NCI-H2081 (cell line): ENCODE measurements around the gene RARB.
A peak's percentile ranks its signal among the peaks of the same experiment; 100 is the strongest.

Experiments
- DNase-seq, 2 experiments: peaks; one replicate each; lab custom pipeline; 2025; lab: John Stamatoyannopoulos, UW

RARB gene

DNA sequence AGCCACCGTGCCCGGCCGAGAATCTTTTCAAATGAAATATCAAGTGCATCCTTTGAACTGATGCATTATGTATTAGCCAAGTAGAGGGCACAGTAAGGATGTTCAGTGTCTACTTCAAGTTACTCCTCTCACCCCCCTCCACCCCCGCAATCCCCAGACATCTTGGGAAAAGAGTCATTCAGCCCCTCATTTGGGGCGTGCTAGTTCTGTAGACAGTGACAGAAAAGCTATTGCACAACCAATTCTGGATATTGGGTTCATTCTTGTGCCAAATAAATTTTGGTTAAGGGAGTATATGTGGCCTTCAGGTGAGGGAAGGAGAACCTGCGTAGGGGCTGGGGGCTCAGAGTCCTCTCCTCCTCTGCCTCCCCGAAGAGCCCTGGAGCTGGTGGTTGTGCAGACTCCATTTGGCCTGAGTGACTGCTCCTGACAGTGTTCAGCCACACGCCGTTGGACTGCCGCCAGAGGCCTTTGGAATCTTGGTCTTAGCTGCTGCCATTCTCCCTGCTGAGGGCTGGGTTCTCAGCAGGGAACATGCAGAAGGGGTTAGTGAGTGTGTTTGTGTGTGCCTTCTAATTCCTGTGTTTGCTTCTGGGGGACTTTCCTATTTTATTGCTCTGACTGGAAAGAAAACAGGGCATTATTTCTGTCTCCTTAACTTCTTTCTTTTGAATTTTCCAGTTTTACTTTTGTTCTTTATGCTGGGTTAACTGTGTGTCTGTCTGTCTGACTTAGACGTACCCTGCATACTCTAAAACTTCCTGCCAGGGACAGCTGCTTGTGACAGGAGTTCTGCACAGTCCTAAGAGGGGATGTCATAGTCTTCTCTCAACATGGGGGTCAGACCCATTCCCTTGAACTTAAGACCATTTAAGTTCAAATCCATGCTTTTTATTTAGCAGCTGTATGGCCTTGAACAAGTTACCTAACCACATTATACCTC, 21.0 kb downstream of the RARB start:
- peak; percentile 60 to 73 for DNase-seq

DNA sequence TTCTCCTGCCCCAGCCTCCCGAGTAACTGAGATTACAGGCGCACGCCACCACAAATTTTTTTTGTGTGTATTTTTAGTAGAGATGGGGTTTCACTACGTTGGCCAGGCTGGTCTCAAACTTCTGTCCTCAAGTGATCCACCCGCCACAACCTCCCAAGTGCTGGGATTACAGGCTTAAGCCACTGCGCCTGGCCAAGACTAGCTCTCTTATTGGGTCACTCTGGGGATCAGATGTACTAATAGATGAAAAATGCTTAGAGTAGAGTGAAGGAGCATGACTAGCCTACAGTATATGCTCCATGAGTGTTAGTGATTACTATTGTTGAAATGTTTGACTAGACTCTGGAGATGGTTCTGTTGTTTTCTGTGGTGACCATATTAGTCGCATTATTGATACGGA, 21.8 kb downstream of the RARB start:
- DNase-seq = no peak

DNA sequence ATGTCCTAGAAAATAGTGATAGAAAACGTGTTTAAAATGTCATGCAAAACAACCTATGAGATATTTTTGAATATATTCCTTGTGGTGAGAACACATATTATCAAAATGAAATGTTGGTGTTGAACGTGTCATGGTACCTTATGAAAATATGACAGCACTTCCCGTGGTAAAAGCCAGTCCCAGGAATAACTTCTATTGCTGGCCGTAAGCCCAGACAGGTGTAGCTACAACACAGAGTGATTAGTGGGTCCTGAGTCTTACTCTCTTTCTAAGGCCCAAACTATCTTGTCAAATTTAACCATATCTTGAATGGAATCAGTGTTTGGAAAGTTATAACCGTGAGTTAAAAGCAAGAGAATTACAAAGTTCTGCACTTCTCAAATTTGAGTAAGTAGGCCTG, 24.1 kb downstream of the RARB start:
- DNase-seq = no peak

DNA sequence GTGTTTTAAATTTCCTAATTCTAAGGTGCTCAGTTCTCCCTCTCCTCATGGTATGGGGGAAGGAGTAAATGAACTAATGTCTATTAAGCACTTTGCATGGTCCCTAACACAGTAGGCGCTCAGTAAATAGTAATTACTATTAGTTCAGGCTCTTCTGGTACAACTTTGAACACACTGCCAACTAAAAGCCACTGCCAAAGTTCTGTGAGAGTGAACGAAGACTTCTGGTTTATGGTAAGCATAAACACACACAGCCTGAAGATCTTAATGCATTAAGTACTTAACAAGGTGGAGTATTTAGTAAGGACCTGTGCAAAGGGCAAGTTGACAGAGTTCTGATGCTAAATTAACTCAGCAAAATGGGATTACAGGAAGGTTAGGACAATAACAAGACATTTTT, 24.7 kb downstream of the RARB start:
- DNase-seq = no peak

DNA sequence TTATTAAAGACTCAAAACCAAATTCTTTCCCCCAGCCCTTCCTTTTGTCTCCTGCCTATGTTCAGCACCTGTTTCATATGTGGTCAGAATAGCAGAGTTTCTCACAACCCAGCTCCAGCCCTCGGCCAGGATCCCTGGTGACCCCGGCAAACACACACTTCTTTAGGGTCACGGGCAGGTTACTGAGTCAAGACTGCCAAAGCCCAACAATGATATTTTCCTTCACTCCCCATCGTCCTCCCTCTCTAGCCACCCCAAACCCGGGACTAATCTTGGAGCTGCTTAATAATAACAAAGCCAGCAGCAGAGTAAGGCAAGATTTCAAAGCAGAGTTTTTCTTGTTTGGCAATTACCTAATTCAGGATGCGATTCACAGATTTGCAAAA, 25.5 kb downstream of the RARB start:
- DNase-seq = no peak

DNA sequence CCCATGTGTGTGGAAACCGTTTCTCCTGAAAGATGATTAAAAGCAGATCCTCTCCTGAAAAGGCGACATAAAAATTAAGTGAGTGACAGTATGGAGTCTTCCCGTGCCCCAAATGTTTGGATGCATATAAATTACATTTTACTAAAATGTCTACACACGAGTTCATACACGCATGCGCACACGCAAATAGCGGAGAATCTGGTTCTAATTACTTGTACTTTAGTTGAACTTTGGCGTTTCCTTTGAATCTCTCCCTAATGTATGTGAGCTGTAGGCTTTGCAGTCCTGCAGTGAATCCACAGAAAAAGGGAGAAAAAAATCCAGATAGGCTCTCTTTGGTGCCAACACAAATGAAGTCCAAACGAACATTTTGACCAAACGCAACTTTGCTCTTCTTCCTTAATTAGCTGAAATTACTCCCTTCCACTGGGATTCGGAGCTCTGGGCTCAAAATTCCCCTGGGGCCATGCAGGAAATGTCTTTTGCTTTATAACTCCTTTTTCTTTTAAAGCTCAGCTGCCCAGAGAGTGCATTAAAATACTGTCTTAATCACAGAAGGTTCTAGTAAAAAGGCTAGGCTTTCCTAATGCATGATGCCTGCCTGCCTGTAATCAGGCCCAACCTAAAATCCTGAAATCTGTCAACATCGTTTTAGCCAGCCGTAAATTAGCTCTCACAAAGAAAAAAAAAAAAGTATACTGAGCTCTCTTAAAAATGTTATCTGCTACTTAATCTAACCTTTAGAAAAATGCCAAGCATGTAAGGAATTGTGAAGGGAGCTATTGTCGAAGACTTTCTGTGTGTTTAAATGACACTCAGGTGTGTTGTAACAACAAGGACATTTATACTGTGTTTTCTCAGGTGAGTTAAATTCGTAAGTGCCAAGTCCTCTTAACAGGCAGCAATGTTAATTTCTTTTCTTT, 26.2 kb downstream of the RARB start:
- DNase-seq = no peak

DNA sequence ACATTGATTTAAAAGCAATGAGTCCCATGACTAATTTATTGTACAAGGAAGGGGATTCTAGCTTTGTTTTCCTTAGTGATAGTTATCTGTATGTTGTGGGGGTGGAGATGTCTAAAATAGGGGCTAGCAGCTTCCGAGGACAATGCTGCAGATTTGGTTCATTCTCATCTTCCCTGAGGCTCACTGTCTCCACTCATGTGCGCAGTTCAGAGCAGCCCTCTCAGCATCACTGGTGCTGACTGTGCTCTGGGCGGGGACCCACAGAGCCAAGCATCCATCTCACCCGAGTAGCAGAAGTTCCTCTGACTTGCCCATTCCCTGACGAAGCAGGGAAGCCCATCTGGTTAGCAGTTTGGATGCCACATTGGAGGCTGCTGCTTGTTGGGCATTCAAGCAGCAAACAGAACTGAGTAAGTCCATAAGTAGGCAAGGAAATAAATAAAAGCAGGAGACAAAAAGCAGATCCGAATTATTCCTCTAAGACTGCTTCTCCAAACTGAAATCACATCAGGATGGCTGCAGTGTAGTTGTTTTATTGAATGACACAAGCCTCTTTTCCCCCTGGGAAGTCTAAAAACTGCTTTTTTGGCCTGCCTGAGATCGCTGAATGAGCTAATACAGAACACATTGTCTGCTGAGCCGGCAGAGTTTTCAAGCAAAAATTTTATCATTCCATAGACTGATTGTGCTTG, 27.5 kb downstream of the RARB start:
- DNase-seq = no peak

DNA sequence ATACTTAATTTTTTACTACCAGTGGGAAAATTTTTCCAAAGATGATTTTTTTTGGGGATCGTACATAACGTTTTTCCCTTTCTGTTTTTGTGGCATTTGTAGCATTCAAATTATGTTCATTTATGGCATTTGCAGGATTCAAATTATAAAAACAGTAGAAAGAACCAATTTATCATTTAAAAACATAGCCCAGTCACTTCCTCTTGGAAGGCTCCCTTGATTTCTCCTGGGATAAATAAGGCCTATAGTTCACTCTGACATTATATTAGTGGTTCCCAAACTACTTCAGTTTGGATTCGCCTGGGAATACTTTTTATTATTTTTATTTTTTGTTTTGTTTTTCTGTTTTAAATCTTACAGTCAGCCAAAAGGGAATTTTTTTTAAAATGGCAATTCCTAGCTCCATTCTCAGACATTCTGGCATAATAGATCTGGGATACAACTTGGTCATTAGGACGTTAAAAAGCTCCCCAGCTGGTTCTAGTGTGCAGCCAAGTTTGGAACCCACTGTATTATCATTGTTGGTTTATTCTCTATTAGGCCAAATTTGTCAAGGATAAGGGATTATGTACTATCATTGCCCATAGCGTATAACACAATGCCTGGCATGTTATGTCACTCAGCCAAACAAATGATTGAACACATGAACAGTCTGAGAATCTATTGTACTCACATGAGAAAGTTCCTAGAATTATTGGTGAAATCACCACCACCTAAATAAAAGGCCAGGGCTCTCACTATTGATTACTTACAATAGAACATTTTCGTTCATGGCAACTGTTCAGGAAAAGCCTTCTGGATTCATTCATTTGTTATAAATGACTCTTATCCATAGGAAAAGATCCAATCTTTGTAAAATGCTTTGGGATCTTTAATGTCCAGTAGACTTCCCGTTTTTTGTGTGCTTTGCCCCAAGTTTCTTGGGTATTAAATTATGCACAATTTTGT, 28.9 kb downstream of the RARB start:
- DNase-seq = no peak

DNA sequence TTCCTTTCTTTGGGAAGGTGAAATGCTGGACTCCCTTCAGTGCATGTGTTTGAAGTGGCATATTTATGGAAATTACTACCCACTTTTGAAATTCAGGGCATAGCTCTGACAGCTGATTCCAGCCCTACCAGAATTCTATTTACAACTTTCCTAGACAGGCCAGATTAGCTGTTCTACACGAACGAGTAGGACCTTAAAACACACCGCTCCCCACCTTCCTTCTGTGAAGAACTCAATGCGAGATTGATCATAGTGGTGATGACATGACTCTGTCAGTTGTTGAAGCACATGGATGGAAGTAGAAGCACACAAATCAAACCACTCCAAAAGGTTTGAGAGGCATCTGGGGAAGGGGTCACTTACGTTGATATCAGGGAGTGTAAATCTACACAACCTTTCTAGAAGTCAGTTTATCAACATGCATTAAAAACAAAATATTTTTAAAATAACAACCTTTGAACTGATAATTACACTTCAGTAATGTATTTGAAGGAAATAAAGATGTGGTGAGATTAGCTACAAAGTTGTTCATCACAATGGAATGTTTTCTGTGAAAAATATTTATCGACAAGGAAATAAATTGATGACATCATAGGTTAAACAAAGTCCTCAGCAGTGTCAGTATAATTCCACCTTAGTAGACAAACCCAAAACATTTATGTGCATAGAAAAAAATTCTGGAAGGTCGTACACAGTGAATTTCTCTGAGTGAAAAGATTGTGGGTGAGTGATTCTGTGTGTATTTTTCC, 29.8 kb downstream of the RARB start:
- DNase-seq = no peak

DNA sequence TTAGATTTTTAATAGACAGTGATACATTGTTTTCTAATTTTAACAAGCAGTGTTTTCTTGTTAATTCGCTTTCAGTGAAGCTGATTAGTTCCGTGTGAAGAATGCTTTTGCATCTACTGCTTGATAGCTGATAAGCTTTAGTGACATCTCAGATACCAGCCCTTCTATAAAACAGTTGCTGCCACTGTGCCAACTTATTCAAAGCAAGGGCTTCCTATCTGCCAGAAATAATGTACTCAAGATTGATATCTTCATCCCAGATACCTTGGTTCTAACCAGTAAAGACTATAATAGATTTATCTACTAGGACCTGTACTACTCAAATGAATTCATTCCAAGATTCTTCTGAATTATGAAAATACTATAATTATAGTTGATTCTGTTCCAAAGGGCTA, 30.4 kb downstream of the RARB start:
- DNase-seq = no peak

DNA sequence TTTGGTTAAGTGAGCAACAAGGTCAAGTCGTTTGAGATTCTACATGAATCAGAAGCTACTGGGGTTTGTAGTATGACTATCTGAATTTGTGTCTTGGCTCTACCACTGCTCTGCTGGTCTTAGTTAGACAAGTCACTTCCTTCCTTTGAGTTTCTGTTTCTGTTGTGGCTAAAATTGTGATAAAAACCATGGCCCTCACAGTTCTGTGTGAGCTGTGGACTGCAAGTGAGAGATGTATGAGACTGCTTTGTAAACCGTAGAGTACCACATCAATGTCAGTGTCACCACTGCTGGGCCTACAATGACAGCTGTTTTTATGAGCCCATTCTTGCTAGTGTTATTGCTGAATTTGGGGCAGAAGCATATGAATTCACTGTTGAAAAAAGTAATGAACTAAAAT, 32.7 kb downstream of the RARB start:
- DNase-seq = no peak

DNA sequence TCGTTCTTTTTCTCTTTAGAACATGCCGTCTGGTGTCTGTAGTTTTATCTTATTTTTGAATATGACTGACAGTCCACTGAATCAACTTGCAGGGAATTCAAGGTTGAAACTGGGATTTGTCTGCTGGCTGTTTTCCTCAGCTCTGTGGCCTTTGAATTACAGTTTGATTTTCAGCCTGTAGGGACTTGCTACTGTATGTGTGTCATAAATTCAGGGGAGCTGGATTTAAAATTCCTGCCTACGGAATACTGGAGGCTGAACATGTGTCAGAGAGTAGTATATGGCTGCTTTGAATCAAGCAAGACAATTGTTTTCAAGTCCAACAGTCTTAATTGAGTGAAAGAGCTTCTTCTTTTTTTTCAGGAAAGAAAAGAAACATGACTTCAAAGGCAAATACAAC, 33.9 kb downstream of the RARB start:
- DNase-seq = no peak

DNA sequence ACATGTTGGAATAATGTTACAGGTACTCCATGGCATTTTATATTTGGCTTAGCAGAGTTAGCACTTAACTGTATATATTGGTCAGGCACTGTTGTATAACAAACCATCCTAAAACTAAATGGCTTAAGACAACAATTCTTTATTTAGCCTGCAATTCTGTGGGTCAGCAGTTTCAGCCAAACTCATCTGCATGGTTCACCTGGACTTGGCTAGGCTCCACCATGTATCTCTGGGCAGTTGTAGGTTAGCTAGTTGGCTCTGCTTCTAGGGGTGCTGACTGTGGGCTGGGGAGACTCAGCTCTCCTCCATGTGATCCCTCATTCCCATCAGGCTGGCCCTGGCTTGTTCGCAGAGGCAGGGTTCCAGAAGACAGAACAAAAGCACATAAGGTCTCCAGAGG, 34.4 kb downstream of the RARB start:
- no peak for DNase-seq

DNA sequence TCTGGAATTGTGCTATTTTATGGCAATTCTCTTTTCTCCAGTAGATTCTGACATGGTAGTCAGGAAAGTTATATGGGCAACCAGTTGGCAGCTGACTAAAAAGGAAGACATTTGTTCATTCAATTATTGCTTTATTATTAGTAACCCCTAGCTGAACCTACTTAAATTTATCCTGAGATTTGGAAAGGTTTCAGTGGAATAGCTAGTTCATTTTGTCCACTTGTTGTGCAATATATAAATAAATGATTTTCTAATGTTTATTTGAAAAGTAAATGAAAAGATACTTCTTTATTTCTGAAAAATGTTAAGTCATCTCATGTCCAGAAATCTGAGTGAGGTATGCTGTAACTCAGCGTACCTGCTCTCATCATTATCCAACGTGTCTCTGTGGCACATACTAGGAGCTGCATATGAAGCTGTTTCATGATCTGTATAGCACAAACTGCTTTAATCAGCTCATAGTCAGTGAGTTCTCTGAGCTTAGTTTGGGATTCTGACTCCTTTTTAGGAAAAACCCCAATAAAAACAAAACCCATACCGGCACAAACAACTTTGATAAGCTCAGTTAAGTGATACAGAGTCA, 35.9 kb downstream of the RARB start:
- no peak for DNase-seq

DNA sequence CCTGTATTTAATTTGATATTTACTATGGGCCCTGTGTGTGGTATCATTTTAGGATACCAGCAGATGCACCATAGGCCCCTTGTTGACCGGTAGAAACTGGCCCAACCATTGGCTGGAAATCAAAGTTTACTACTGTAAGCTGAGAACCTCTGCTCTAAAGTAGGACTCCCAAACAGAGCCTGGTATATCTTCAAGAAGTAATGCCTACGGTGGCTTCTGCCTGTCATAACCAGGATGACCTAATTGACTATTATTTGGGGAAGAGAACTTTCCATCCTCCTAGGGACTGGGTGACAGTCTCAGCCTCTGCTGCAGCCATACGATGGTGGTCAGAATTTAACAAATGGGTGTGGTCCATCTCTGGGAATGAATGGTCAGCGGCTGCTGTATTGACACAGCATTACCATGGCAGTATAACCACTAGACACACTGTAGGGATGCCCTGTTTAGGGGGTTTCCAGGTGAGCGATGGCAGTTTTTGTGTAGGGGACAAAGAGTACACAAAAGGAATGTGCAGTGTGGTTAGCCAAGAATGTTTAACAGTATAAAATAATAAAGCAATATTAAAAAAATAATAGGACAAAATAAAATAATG, 37.3 kb downstream of the RARB start:
- no peak for DNase-seq

DNA sequence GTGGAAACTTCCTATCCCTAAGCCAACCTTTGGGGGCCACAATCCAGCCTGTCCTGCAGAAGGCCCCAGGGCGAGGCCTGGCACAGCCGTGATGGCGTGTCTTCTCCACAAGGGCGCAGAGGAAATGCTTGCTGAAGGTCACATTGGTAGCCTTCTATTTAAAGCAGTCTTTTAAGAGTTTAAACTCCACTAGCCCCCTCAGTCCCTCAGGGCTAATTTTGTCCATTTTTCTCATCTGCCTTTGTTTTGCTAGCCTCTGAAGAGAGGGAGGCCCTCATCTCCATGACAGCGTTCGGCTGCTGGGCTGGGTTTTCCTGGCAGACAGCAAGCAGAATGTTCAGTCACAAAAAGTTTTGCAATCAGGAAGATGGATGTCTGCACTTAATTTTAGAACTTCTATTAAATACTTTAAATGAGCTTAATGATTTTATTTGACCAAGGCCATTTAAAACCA, 40.8 kb downstream of the RARB start:
- DNase-seq = no peak

DNA sequence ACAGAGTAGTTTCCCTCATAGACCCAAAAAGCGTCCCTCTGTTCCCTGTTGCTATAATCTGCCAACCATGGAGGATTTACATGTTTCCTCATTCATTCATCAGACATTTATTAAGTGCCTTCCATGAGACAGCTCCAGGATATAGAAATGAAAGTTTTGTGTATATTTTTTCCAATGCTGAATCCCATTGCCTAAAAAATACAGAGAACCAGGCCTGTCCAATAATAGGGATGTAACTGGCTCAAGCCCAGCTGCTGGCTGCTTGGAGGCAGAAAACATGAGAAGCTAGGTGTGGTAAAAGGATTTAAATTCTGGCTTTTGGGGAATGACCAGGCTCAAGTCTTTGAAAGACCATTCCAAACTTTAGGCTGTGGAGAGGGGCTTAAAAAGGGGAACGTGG, 41.5 kb downstream of the RARB start:
- DNase-seq = no peak

DNA sequence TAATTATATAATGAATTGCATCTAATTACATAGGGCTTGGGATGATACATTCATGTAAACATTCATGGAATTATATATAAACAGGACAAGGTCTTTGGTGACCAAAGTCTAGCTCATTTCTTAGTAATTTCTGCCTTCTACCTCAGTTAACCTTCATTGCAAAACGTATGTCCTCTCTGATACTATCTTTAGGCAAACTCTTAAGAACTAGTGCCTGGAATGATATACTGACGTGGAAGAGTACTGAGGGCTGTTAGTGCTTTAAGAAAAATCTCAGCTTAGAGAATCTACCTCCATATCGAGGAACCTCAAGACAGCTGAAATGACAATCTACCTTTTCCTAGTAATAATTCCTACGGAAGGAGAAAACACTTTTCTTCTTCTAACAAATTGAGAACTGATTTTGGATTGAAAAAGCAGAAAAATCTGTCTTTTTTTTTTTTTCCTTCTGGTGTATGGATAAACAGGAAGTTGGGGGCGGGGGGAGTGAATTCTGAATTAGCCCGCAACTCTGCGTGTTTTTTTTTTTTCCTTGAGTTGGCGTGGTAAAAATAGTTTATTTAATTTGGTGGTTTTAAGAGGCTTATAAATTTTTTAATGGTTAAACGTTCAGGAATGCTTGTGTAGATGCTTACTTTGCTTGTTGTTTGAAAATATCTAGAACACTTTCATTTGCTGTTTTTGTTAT, 43.2 kb downstream of the RARB start:
- DNase-seq = no peak

DNA sequence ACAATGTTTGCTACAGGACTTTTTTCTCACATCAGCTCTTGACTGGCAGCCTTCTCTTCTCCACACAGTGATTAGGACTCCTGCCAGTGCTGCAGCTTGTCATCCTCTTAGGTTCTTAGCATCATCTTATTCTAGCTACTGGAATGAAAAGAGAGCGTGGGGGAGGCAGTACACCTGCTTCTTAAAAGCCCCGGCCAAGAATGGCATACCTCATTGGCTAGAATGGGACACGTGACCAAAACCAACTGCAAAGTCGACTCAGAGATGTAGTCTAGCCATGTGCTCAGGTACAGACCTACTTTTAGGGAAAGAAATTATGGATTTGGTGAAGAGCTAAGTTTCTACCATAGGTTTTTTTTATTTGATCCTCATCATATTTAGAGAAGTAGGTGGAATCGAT, 44.1 kb downstream of the RARB start:
- DNase-seq = no peak
